HUES48 (cell line): ENCODE results near the gene ZNF850.
A peak's percentile ranks its signal among the peaks of the same experiment; 100 is the strongest.

Experiments
- H3K27ac ChIP-seq: one replicate; pipeline ENCODE4 v1.7.0; 2013; ENCODE audit warnings: low read depth, low read length, inconsistent platforms
- H3K27me3 ChIP-seq: 2 replicates; pipeline ENCODE4 v1.6.1; 2013; ENCODE audit warnings: mild to moderate bottlenecking, low read length; ENCODE audit not compliant: control insufficient read depth, insufficient read depth
- H3K36me3 ChIP-seq: 2 replicates; pipeline ENCODE4 v1.6.1; 2013; ENCODE audit warnings: low read length; ENCODE audit not compliant: control insufficient read depth, insufficient read depth
- H3K4me1 ChIP-seq: 2 replicates; pipeline ENCODE4 v1.6.1; 2013; ENCODE audit warnings: mild to moderate bottlenecking, low read length; ENCODE audit not compliant: control insufficient read depth, insufficient read depth
- H3K4me3 ChIP-seq: 2 replicates; pipeline ENCODE4 v1.5.1; 2013; ENCODE audit warnings: mild to moderate bottlenecking, low read depth, low read length
- H3K9ac ChIP-seq: 2 replicates; pipeline ENCODE4 v1.6.1; 2013; ENCODE audit warnings: mild to moderate bottlenecking, low read depth, low read length, moderate library complexity
- H3K9me3 ChIP-seq: 2 replicates; pipeline ENCODE4 v1.6.1; 2013; ENCODE audit warnings: low read length; ENCODE audit not compliant: control insufficient read depth, insufficient read depth

ZNF850 gene

GRCh38 chr19:36688058-36688457 is 84.5 kb downstream of the ZNF850 start:
- Histone ChIP-seq H3K27ac (no peak overlapping the region), H3K4me1 (no peaks in the 10 kb centered on the region), H3K9me3 (peaks cover 20% of the 10 kb centered on the region), H3K36me3 (peaks cover 40% of the 10 kb centered on the region), H3K9ac (peak overlapping the region; percentile 93), H3K27me3 (no peaks in the 10 kb centered on the region), H3K4me3 (peak overlapping the region; percentile 97)

- Histone ChIP-seq H3K27ac (peak within 1 kb of the TSS; percentile 71), H3K9ac (peak within 1 kb of the TSS; percentile 93), H3K27me3 (no peaks in the 10 kb centered on the region), H3K9me3 (peaks cover 20% of the 10 kb centered on the region), H3K4me3 (peak within 1 kb of the TSS; percentile 97), H3K36me3 (peaks cover 33% of the 10 kb centered on the region), H3K4me1 (no peaks in the 10 kb centered on the region)
Observed at GRCh38 chr19:36687214-36688056, 85.2 kb downstream of the ZNF850 start, which contains the start of gene ZNF567. Gene ZNF567 (plus strand): TSS chr19:36687612. CDS start chr19:36694868, 7,256 bp downstream.

- no peaks in the 10 kb centered on the region for H3K27me3 ChIP-seq
- no peaks in the 10 kb centered on the region for H3K4me1 ChIP-seq
- peak overlapping the region; percentile 55; the same call in 1 of the 2 replicates for H3K9ac ChIP-seq
- peak overlapping the region; percentile 97 for H3K4me3 ChIP-seq
- no peak overlapping the region for H3K27ac ChIP-seq
- peaks cover 25% of the 10 kb centered on the region for H3K36me3 ChIP-seq
- peaks cover 19% of the 10 kb centered on the region for H3K9me3 ChIP-seq
Observed at GRCh38 chr19:36686365-36687213, 86.0 kb downstream of the ZNF850 start.

GRCh38 chr19:36685835-36686234 is 86.8 kb downstream of the ZNF850 start:
- Histone ChIP-seq H3K9ac (no peak overlapping the region), H3K36me3 (peaks cover 17% of the 10 kb centered on the region), H3K4me1 (no peaks in the 10 kb centered on the region), H3K4me3 (no peak overlapping the region), H3K27ac (no peak overlapping the region), H3K27me3 (no peaks in the 10 kb centered on the region), H3K9me3 (peaks cover 14% of the 10 kb centered on the region)

- no peaks in the 10 kb centered on the region for H3K4me1 ChIP-seq
- peaks cover 14% of the 10 kb centered on the region for H3K36me3 ChIP-seq
- H3K27ac ChIP-seq: no peak overlapping the region
- no peaks in the 10 kb centered on the region; the same call in 1 of the 2 replicates for H3K9me3 ChIP-seq
- no peak overlapping the region for H3K4me3 ChIP-seq
- H3K9ac ChIP-seq: no peak overlapping the region
- H3K27me3 ChIP-seq: no peaks in the 10 kb centered on the region
Observed at GRCh38 chr19:36679455-36679854, 93.2 kb downstream of the ZNF850 start.

GRCh38 chr19:36674201-36674600 is 98.4 kb downstream of the ZNF850 start:
- Histone ChIP-seq H3K9me3 (peaks cover 7% of the 10 kb centered on the region; the same call in 1 of the 2 replicates), H3K36me3 (peaks cover 12% of the 10 kb centered on the region)

GRCh38 chr19:36672368-36672767 is 100.2 kb downstream of the ZNF850 start:
- no peak overlapping the region for H3K9ac ChIP-seq
- H3K9me3 ChIP-seq: peaks cover 7% of the 10 kb centered on the region; the same call in 1 of the 2 replicates
- H3K27me3 ChIP-seq: no peaks in the 10 kb centered on the region
- H3K36me3 ChIP-seq: peaks cover 4% of the 10 kb centered on the region; the same call in 1 of the 2 replicates
- H3K4me3 ChIP-seq: no peak overlapping the region
- H3K4me1 ChIP-seq: no peaks in the 10 kb centered on the region
- H3K27ac ChIP-seq: no peak overlapping the region

More at GRCh38 chr19:36674201-36674600, 98.4 kb downstream of the ZNF850 start:
- no peaks in the 10 kb centered on the region for H3K4me1 ChIP-seq
- H3K9ac ChIP-seq: no peak overlapping the region
- no peak overlapping the region for H3K27ac ChIP-seq
- H3K4me3 ChIP-seq: no peak overlapping the region
- no peaks in the 10 kb centered on the region for H3K27me3 ChIP-seq

GRCh38 chr19:36668646-36669045 is 104.0 kb downstream of the ZNF850 start:
- H3K4me3 ChIP-seq: 0 out of 2 replicates have a peak overlapping the region, but pooled peaks have one; percentile 3

GRCh38 chr19:36665832-36666231 is 106.8 kb downstream of the ZNF850 start:
- H3K4me3 ChIP-seq: peak overlapping the region; percentile 84
- no peaks in the 10 kb centered on the region for H3K4me1 ChIP-seq
- H3K9ac ChIP-seq: no peak overlapping the region
- no peak overlapping the region for H3K27ac ChIP-seq
- H3K9me3 ChIP-seq: peaks cover 9% of the 10 kb centered on the region
- H3K27me3 ChIP-seq: no peaks in the 10 kb centered on the region
- H3K36me3 ChIP-seq: peaks cover 21% of the 10 kb centered on the region

More at GRCh38 chr19:36668646-36669045, 104.0 kb downstream of the ZNF850 start:
- Histone ChIP-seq H3K27ac (no peak overlapping the region), H3K4me1 (no peaks in the 10 kb centered on the region), H3K36me3 (peaks cover 14% of the 10 kb centered on the region), H3K9me3 (peaks cover 13% of the 10 kb centered on the region; the same call in 1 of the 2 replicates), H3K27me3 (no peaks in the 10 kb centered on the region), H3K9ac (no peak overlapping the region)
